Fibroblast of peridontal ligament (primary cell): Measurements from ENCODE around the gene DAPK1.

ENCODE experiments used
- DNase-seq: peaks from one replicate; pipeline ENCODE4 v3.0.0-alpha.2; 2010; ENCODE audit errors: extremely low read depth

Gene DAPK1

GRCh38 chr9:87593359-87593980 lies 95.8 kb downstream of the DAPK1 start:
- no peak for DNase-seq

GRCh38 chr9:87594194-87594593 lies 96.5 kb downstream of the DAPK1 start:
- DNase-seq, result no peak

- DNase-seq, result no peak
Observed at GRCh38 chr9:87594662-87595061, 97.0 kb downstream of the DAPK1 start.

GRCh38 chr9:87595610-87596009 lies 97.9 kb downstream of the DAPK1 start:
- DNase-seq, result no peak

GRCh38 chr9:87596862-87597261 lies 99.2 kb downstream of the DAPK1 start:
- no peak for DNase-seq

- DNase-seq, result no peak
Observed at GRCh38 chr9:87597710-87598443, 100.2 kb downstream of the DAPK1 start.

- peak; percentile 30 for DNase-seq
Observed at GRCh38 chr9:87599901-87600610, 102.4 kb downstream of the DAPK1 start.

- no peak for DNase-seq
Observed at GRCh38 chr9:87601176-87601575, 103.5 kb downstream of the DAPK1 start.

- DNase-seq, result no peak
Observed at GRCh38 chr9:87601595-87601994, 103.9 kb downstream of the DAPK1 start.

GRCh38 chr9:87602933-87603643 lies 105.4 kb downstream of the DAPK1 start:
- no peak for DNase-seq

- no peak for DNase-seq
Observed at GRCh38 chr9:87603854-87604490, 106.3 kb downstream of the DAPK1 start.

GRCh38 chr9:87604886-87605588 lies 107.4 kb downstream of the DAPK1 start:
- no peak for DNase-seq

- DNase-seq, result no peak
Observed at GRCh38 chr9:87605676-87606075, 108.0 kb downstream of the DAPK1 start.

- DNase-seq, result peak; percentile 23
Observed at GRCh38 chr9:87606841-87607521, 109.3 kb downstream of the DAPK1 start.

- no peak for DNase-seq
Observed at GRCh38 chr9:87607859-87608258, 110.2 kb downstream of the DAPK1 start.

- DNase-seq, result no peak
Observed at GRCh38 chr9:87609002-87609401, 111.3 kb downstream of the DAPK1 start.

- DNase-seq, result no peak
Observed at GRCh38 chr9:87609486-87609885, 111.8 kb downstream of the DAPK1 start.

- DNase-seq, result no peak
Observed at GRCh38 chr9:87610200-87611155, 112.8 kb downstream of the DAPK1 start.

- DNase-seq, result no peak
Observed at GRCh38 chr9:87611776-87612175, 114.1 kb downstream of the DAPK1 start.
